Measurements from ENCODE around the gene ENHO.
"Not testable (repeated sequence)": the region's sequence is repeated elsewhere in the genome, so short reads cannot be mapped to it uniquely, and the experiment has no call there.

The ENHO gene

GRCh38 chr9:34505370-34506120, 17.2 kb downstream of the ENHO start:
- DNase-seq = no peak

- DNase-seq = no peak
Observed at GRCh38 chr9:34503406-34503805, 19.4 kb downstream of the ENHO start.

DNA sequence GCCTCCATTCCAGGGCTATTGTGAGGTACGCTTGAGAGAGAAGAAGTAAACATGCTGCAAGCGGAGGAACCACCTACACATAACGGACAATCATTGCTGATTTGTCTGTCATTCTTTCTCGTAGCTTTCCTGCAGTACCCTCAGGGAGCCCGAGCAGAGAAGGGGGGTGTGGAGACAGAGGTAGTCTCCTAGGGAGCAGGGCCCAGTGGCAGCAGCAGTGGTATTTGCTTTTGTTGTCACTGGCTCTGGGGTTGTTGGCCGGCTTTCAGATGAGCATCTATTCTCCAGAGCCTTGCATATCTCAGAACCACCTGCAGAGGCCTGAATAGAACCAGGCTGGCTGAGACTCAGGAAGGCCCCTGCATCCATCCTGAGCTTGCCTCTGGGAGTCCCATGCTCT, 19.9 kb downstream of the ENHO start:
- DNase-seq = no peak

DNA sequence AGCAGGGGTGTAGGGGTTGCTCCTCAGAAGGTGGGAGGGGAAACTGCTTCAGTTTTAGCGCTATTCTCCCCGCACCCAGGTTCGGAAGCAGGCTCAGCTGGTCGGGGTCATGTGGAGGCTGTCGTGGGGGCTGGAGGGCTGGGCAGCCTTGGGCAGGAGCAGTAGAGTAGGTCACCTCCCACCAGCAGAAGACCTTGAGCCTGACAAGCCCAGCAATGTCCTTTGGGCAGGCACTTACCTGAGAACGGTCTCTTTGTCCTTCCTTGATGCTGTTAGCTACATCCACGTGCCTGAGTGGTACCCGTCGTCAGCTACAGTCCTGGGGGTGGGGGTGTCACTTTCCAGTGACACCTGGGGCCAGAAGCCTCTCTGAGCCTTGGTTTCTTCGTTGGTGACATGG, 20.3 kb downstream of the ENHO start:
- no peak for DNase-seq

DNA sequence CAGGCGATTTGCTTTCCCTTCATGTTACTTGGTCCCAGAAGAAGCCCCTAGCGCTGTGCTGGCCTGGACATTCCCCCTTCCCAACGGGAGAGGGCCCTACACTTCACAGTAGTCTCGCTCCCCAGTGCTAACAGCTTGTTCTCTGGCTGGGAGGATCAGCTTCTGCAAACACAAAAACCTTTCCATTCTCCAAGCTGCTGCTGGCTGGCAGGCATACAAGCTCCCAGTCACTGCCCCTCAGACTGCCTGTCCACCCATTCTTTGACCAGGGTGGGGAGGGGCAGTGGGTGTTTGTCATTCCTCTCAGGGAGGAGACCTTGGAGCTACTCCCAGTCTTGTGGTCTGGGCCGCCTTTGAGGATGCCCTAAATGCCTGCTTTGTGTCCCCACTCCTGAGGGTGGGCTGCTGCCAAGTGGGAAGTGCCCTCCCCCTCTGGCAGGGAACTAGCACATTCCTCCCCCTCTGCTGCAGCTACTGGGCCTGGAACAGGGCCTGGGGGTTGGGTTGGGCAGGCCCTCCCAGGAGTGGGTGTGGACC, 20.8 kb downstream of the ENHO start:
- DNase-seq = no peak

- DNase-seq = no peak
Observed at GRCh38 chr9:34501372-34501771, 21.4 kb downstream of the ENHO start.

DNA sequence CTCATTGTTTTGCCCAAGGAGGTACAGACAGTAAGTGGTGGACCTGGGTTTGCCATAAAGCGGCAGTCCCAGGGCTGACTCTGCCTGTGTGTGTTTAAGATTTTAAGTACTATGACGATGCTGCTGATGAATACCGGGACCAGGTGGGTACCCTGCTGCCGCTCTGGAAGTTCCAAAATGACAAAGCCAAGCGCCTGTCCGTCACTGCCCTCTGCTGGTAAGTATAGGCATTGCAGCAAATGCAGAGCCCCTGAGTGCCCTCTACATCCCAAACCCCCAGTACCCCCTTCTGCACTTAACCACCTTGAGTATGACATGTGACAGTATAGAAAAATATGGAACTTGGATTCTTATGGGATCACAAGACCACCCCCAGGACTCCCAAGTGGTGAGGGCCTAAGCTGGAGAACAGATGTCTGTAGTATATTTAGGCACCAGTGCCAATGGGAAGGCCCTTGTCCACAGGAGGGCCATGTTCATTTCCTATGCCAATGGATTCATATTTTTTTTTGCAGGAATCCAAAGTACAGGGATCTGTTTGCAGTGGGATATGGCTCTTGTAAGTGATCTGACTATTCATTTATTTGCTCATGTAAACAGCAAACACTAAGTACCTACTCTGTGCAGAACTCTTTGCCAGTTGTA, 22.0 kb downstream of the ENHO start:
- peak; percentile 65 to 66 for DNase-seq

DNA sequence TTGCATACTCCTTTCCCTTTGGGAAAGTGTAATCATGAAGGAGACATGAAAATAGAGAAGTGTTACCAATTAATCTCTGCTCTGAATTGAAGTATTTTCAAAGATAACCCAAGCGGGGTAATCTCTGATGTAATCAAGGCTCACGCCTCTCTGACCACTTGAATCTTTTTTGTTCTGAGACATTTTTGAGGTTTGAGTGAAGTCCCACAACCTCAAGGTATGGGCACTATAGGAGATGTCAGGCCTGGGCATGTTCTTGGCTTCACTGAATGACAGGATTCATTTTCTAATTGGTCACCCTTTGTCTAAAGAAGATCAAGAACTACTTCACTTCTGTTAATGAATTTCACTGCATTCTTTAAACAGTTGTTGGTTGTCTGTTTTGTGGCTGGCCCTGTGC, 23.7 kb downstream of the ENHO start:
- DNase-seq = no peak

GRCh38 chr9:34498553-34498952, 24.2 kb downstream of the ENHO start:
- DNase-seq = no peak

DNA sequence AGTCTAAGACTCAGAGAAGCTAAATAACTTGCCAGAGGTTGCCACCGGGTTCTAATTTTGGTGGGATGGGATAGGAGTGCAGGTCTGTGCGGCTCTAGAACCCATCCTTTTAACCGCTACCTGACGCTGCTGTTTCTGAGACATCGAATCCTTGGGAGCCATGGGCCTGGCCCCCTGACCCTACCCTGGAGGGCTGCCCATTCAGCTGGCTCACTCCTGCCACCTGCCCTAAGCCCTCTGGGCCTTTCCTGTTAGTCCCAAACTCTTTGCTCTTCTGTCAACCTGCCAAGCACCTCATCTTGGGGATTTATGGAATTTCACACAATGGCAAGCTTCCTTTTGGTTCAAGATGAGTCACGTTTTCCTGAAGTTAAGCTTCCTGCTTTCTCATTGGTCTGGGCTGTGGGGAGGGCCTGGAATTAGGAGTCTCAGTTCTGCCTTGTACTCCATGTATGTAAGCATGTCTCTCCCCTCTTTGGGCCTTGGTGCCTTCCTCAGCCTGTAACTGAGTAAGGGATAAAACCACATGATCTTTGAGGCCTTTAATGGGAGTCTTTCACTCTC, 26.6 kb downstream of the ENHO start:
- no peak for DNase-seq

- peak; percentile 14 to 17 for DNase-seq
Observed at GRCh38 chr9:34493972-34494535, 28.7 kb downstream of the ENHO start.

GRCh38 chr9:34492051-34492450, 30.7 kb downstream of the ENHO start:
- no peak for DNase-seq

DNA sequence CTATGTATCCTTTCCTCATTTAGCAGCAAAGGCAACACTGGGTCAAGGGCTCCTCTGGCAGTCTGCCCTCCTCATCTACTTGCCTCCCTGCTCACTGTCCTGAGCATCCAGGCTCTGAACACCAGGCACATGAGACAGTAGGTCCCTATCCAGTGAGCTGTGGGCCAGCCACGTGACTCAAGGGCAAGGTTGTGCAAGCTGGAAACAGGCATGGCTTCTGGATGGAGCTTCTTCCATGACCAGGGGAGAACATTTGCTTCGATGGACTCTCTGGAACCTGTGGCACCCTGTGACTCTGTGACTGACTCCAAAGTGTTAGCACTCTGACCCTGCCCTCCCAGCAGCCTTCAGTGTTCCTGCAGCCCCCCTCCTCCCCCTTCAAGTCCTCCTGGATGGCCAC, 31.2 kb downstream of the ENHO start:
- DNase-seq = no peak

DNA sequence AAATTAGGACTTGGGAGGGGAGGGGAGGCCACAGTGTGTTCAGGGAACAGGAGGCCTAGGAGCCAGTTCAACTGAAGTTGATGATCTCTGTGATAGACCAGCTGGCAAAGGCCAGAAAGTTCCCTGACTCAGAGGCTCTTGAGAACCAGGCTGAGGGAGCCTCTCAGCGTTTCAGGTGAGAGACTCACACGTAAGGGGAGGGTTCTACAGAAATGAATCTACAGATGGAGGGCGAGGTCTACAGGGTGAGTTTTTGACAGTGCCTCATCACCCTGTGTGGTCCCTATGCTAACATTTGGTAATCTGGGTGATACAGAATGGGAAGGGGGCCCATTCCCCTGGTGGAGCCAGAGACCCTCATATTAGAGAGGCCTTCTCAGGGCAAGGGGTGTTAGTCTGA, 32.0 kb downstream of the ENHO start:
- no peak for DNase-seq

DNA sequence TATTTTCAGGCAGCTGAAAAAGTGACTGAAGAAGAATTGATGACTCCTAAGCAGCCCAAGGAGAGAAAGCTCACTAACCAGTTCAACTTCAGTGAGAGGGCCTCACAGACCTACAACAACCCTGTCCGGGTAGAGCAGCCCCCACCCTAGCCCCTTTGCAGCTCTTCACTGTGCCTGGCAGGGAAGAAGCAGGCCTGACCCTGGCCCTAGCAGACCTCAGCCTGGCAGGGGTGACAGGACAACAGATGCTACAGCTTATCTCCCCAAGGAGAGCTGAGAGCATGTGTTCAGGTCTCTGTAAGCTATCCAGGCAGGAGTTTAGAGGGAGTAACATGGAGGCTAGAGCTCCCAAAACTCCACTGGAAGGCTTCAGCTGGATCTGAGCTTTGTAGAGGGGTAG, 32.4 kb downstream of the ENHO start:
- no peak for DNase-seq

DNA sequence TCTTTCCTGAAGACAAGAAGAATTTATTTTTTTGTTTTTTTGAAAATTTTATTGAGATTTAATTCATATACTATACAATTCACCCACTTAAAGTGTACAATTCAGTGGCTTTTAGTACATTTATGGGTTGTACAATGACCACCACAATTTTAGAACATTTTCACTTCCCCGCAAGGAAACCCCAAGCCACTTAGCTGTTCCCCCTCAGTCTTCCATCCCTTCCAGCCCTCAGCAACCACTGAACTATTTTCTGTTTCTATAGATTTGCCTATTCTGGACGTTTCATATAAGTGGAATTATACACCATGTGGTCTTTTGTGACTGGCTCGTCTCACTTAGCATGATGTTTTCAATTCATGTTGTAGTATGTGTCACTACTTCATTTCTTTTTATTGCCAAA, 36.2 kb downstream of the ENHO start:
- DNase-seq = no peak

GRCh38 chr9:34485822-34486221, 37.0 kb downstream of the ENHO start:
- no peak for DNase-seq

- no peak for DNase-seq
Observed at GRCh38 chr9:34484678-34485077, 38.1 kb downstream of the ENHO start.

- not testable (repeated sequence) for DNase-seq
Observed at GRCh38 chr9:34482746-34483145, 40.0 kb downstream of the ENHO start.

- DNase-seq = not testable (repeated sequence)
Observed at GRCh38 chr9:34481620-34482019, 41.2 kb downstream of the ENHO start.

DNA sequence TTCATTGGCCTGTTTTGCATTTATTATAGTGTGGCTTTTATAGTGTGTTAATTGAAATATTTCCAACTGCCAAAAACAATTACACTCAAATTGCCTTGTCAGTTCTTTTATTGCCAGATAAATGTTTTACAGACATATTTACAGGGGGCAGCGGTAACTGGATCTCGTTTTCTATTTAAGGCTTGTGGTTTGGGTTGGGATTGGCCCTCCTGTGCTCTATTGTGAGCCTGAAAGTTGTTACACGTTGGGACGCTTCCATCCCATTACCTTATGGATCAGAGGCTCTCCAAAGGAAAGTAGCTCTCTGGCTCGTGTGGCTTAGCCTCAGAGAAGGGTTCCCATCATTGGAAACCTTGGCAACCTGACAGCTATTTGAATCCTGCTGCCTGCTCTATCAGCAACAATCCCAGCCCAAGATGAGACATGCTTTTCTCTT, 43.3 kb downstream of the ENHO start:
- DNase-seq = no peak

DNA sequence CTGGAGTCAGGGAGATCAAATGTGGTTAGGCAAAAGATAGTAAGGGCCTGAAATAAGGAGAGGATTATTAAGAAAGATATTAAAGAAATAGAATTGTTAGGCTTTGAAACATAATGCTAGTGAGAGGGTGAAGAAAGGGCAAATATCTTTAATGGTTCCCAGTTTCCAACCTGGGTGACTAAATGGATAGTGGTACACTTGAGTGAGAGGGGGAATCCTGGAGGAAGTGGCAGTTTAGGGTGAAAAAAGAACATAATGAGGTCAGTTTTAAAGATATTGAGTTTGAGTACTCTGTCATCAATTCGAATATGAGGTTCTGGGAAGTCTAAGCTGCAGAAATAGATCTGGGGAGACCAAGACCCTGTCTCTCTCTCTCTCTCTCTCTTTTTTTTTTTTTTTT, 45.2 kb downstream of the ENHO start:
- no peak for DNase-seq

DNA sequence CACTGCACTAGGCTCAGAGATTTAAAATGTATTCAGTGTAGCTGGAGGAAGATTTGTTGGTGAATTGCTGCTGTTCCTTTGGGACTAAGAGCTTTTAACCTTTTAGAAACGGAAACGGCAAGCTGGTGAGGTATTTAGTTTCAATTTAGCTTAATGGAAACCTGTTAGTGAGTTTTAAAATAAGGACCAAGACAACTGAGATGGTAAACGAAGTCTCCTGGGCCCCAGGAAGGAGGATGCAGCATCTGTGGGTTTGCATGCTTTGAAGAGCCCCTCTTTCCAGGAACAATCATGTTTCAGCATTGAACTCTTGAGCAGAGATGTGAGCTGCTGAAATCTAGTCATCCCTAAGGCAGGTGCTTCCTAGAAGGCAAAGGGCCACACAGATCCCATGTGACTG, 47.7 kb downstream of the ENHO start:
- DNase-seq = no peak

Data from CD4-positive, alpha-beta T cell treated with Interleukin-4 for 1 hour (primary cell).